H9 (cell line): Measurements from ENCODE around the gene PKDCC. TPM values are rescaled to one million over a fixed set of nuclear protein-coding genes. Genes with fewer than 3 reads are reported as not detected.

Experiments used
- DNase-seq: peaks from one replicate; pipeline ENCODE4 v3.0.0-alpha.2; 2017
- H2AFZ ChIP-seq: one replicate; pipeline ENCODE4 v1.6.1; 2013; ENCODE audit warnings: mild to moderate bottlenecking, low read length, control low read depth, moderate library complexity
- H2AK5ac ChIP-seq: 2 replicates; pipeline ENCODE4 v1.6.1; 2013; ENCODE audit warnings: low read length, control low read depth, mixed read lengths; ENCODE audit not compliant: insufficient read length
- H2BK120ac ChIP-seq: one replicate; pipeline ENCODE4 v1.6.1; 2013; ENCODE audit warnings: low read depth, mild to moderate bottlenecking, low read length, control low read depth, inconsistent platforms; ENCODE audit not compliant: poor library complexity, severe bottlenecking
- H2BK12ac ChIP-seq: 2 replicates; pipeline ENCODE4 v1.6.1; 2013; ENCODE audit warnings: low read length, control low read depth, mixed read lengths, low read depth; ENCODE audit not compliant: insufficient read length
- H2BK15ac ChIP-seq: 2 replicates; pipeline ENCODE4 v1.6.1; 2013; ENCODE audit warnings: low read depth, low read length, control low read depth
- H2BK20ac ChIP-seq: one replicate; pipeline ENCODE4 v1.6.1; 2013; ENCODE audit warnings: low read depth, mild to moderate bottlenecking, low read length, control low read depth, inconsistent platforms; ENCODE audit not compliant: poor library complexity, severe bottlenecking
- H2BK5ac ChIP-seq: 2 replicates; pipeline ENCODE4 v1.6.1; 2013; ENCODE audit warnings: low read length, control low read depth, mixed read lengths; ENCODE audit not compliant: insufficient read length
- H3K14ac ChIP-seq: 2 replicates; pipeline ENCODE4 v1.6.1; 2013; ENCODE audit warnings: low read length, control low read depth; ENCODE audit not compliant: insufficient read depth
- H3K18ac ChIP-seq: 2 replicates; pipeline ENCODE4 v1.6.1; 2013; ENCODE audit warnings: low read depth, mild to moderate bottlenecking, mixed read lengths, low read length, control low read depth; ENCODE audit not compliant: insufficient read length
- H3K23ac ChIP-seq: 2 replicates; pipeline ENCODE4 v1.6.1; 2013; ENCODE audit warnings: low read length, control low read depth, mixed read lengths, low read depth; ENCODE audit not compliant: insufficient read length
- H3K23me2 ChIP-seq: 2 replicates; pipeline ENCODE4 v1.6.1; 2013; ENCODE audit warnings: low read depth, mild to moderate bottlenecking, mixed read lengths, low read length, control low read depth; ENCODE audit not compliant: insufficient read length, poor library complexity, severe bottlenecking
- H3K27ac ChIP-seq: 2 replicates; pipeline ENCODE4 v1.5.1; 2013; ENCODE audit warnings: low read length, control low read depth, mixed read lengths, low read depth; ENCODE audit not compliant: insufficient read length
- H3K27me3 ChIP-seq: 2 replicates; pipeline ENCODE4 v1.6.1; 2013; ENCODE audit warnings: low read length, control low read depth, inconsistent platforms; ENCODE audit not compliant: insufficient read depth
- H3K4ac ChIP-seq: 2 replicates; pipeline ENCODE4 v1.6.1; 2013; ENCODE audit warnings: low read depth, mild to moderate bottlenecking, control low read depth, inconsistent platforms, low read length, moderate library complexity
- H3K4me1 ChIP-seq: 2 replicates; pipeline ENCODE4 v1.6.1; 2013; ENCODE audit warnings: low read length, control low read depth, inconsistent platforms; ENCODE audit not compliant: insufficient read depth
- H3K4me2 ChIP-seq: 2 replicates; pipeline ENCODE4 v1.6.1; 2013; ENCODE audit warnings: low read length, control low read depth, mixed read lengths; ENCODE audit not compliant: insufficient read length, insufficient read depth
- H3K56ac ChIP-seq: 2 replicates; pipeline ENCODE4 v1.6.1; 2013; ENCODE audit warnings: low read depth, mild to moderate bottlenecking, mixed read lengths, low read length, control low read depth; ENCODE audit not compliant: insufficient read length
- H3K79me1 ChIP-seq: 2 replicates; pipeline ENCODE4 v1.6.1; 2013; ENCODE audit warnings: low read depth, mild to moderate bottlenecking, moderate library complexity, low read length, control low read depth, inconsistent platforms; ENCODE audit not compliant: insufficient read depth, poor library complexity, severe bottlenecking
- H3K79me2 ChIP-seq: 2 replicates; pipeline ENCODE4 v1.6.1; 2013; ENCODE audit warnings: low read length, control low read depth, inconsistent platforms; ENCODE audit not compliant: insufficient read depth
- H3K9ac ChIP-seq: 2 replicates; pipeline ENCODE4 v1.6.1; 2013; ENCODE audit warnings: low read length, control low read depth, mixed read lengths; ENCODE audit not compliant: insufficient read length; ENCODE audit errors: extremely low read depth
- H3K9me3 ChIP-seq: one replicate; pipeline ENCODE4 v1.6.1; 2013; ENCODE audit warnings: low read depth, low read length, inconsistent platforms; ENCODE audit not compliant: control insufficient read depth
- H3T11ph ChIP-seq: one replicate; pipeline ENCODE4 v1.6.1; 2013; ENCODE audit warnings: mild to moderate bottlenecking, low read length, control low read depth, inconsistent platforms
- H4K20me1 ChIP-seq: one replicate; pipeline ENCODE4 v1.6.1; 2013; ENCODE audit not compliant: control insufficient read depth, insufficient read length, insufficient read depth
- H4K5ac ChIP-seq: 2 replicates; pipeline ENCODE4 v1.6.1; 2013; ENCODE audit warnings: low read depth, mild to moderate bottlenecking, mixed read lengths, low read length, control low read depth; ENCODE audit not compliant: insufficient read length
- H4K8ac ChIP-seq: replicated peaks from 2 replicates; pipeline ENCODE4 v1.6.1; 2013; ENCODE audit warnings: low read length, control low read depth, mixed read lengths, low read depth; ENCODE audit not compliant: insufficient read length
- H4K91ac ChIP-seq: 2 replicates; pipeline ENCODE4 v1.6.1; 2013; ENCODE audit warnings: low read depth, mild to moderate bottlenecking, moderate library complexity, mixed read lengths, low read length, control low read depth; ENCODE audit not compliant: insufficient read length
- H3K27ac Mint-ChIP-seq, 3 experiments: 2 replicates in 2 of 3; 3 replicates in 1 of 3; pipeline ENCODE4 v1.8.0; 2020 to 2021; ENCODE audit warnings: mixed read lengths in 3 of 3, mild to moderate bottlenecking in 1 of 3, moderate library complexity in 1 of 3
- H3K27me3 Mint-ChIP-seq: 2 replicates; pipeline ENCODE4 v1.8.0; 2021; ENCODE audit warnings: low read depth, mild to moderate bottlenecking, moderate library complexity, mixed read lengths
- H3K36me3 Mint-ChIP-seq, 3 experiments: 2 replicates in 2 of 3; 3 replicates in 1 of 3; pipeline ENCODE4 v1.8.0; 2020 to 2021; ENCODE audit warnings: low read depth in 3 of 3, mixed read lengths in 3 of 3; ENCODE audit not compliant: insufficient read depth in 1 of 3
- H3K4me1 Mint-ChIP-seq, 2 experiments: 2 replicates each; pipeline ENCODE4 v1.8.0; 2020; ENCODE audit warnings: mixed read lengths in 2 of 2
- H3K4me3 Mint-ChIP-seq, 2 experiments: 2 replicates in 1 of 2; 3 replicates in 1 of 2; pipeline ENCODE4 v1.8.0; 2020 to 2021; ENCODE audit warnings: mild to moderate bottlenecking in 2 of 2, mixed read lengths in 2 of 2, moderate library complexity in 1 of 2
- H3K9me3 Mint-ChIP-seq, 2 experiments: 2 replicates in 1 of 2; 3 replicates in 1 of 2; pipeline ENCODE4 v1.8.0; 2020; ENCODE audit warnings: mild to moderate bottlenecking in 2 of 2, mixed read lengths in 2 of 2, moderate library complexity in 1 of 2
- CTCF ChIP-seq: fragments of 200-600 bp; sonication (generic); conservative IDR thresholded peaks from 3 replicates; pipeline ENCODE4 v1.8.0; 2021; ENCODE audit warnings: antibody characterized with exemption, mild to moderate bottlenecking
- WGBS: extraction: QIAGEN DNeasy Blood & Tissue Kit; methylation state at CpG from one replicate; pipeline ENCODE4 v1.1.7; 2013; ENCODE audit warnings: missing lambda C conversion rate, low lambda C conversion rate, mixed read lengths; ENCODE audit not compliant: insufficient read length; ENCODE audit errors: extremely low coverage; 5-methylcytosine and 5-hydroxymethylcytosine counted together
- total RNA-seq: library from RNA; stranded (reverse); gene quantifications from 2 replicates; pipeline ENCODE4 v1.2.1, GENCODE V29; 2021

Gene PKDCC
- total RNA-seq, 1 experiment from 2014 or later = 134 TPM

- H4K91ac ChIP-seq = no peak overlapping the region
- H2BK12ac ChIP-seq = no peak overlapping the region
- no peak overlapping the region for H3K14ac ChIP-seq
- peaks cover 2% of the 10 kb centered on the region; the same call in 1 of the 2 replicates for H3K27me3 Mint-ChIP-seq
- H4K20me1 ChIP-seq = no peaks in the 10 kb centered on the region
- no peak overlapping the region for H4K8ac ChIP-seq
- H3K4me1 Mint-ChIP-seq = peaks cover 18 to 30% of the 10 kb centered on the region in 2 experiments
- no peak overlapping the region for H3K18ac ChIP-seq
- no peak overlapping the region for H3K4me3 Mint-ChIP-seq
- no peaks in the 10 kb centered on the region; a peak in 1 of 5 replicates for H3K9me3 Mint-ChIP-seq
- H3K36me3 Mint-ChIP-seq = peaks cover 18 to 31% (median 24%) of the 10 kb centered on the region in 3 experiments; a peak in 6 of 7 replicates
- no peak overlapping the region for H2BK20ac ChIP-seq
- no peaks in the 10 kb centered on the region for H3K79me1 ChIP-seq
- no peak overlapping the region for H2BK120ac ChIP-seq
- no peak overlapping the region for H2AFZ ChIP-seq
- no CpG with 5 or more reads among the region's 1 CpG for WGBS
- no peak overlapping the region for H4K5ac ChIP-seq
- H3K9ac ChIP-seq = no peak overlapping the region
- no peaks in the 10 kb centered on the region for H3K27me3 ChIP-seq
- H3K4me2 ChIP-seq = no peak overlapping the region
- no peak overlapping the region for H3K4ac ChIP-seq
- DNase-seq = no peak
- H3K23me2 ChIP-seq = no peaks in the 10 kb centered on the region
- H3K23ac ChIP-seq = no peak overlapping the region
- no peak overlapping the region for H3T11ph ChIP-seq
- no peak overlapping the region for H2BK15ac ChIP-seq
- H3K4me1 ChIP-seq = no peaks in the 10 kb centered on the region
- no peak overlapping the region for H3K56ac ChIP-seq
- H2AK5ac ChIP-seq = no peak overlapping the region
- H3K79me2 ChIP-seq = no peaks in the 10 kb centered on the region
- no peak overlapping the region for H2BK5ac ChIP-seq
- TF ChIP-seq CTCF = no peak
- H3K9me3 ChIP-seq = no peaks in the 10 kb centered on the region
- no peak overlapping the region for H3K27ac ChIP-seq
- H3K27ac Mint-ChIP-seq = no peak overlapping the region
These were observed 14.0 kb downstream of the PKDCC start for GRCh38 chr2:42061839-42062238.
